Heart left ventricle (tissue), 13 donors: Measurements from ENCODE around the gene CLEC16A.

Experiments
- POLR2A ChIP-seq, 2 donors: fragments of 450-650 bp; IDR thresholded peaks; one replicate each; pipeline ENCODE4 v1.6.1; 2017; ENCODE audit warnings: antibody characterized with exemption in 2 of 2, mild to moderate bottlenecking in 2 of 2, moderate library complexity in 2 of 2
- TF ChIP-seq, protein P1 (sequence below), 12 donors: fragments of 200-600 bp; sonication (generic) in 4 of 12; IDR thresholded peaks; one replicate each; pipeline versions ENCODE4 v1.5.0 to v1.8.0; 2018 to 2022; ENCODE audit warnings: antibody characterized with exemption in 12 of 12, mild to moderate bottlenecking in 5 of 12
- donor health status: ischemic (EF 13 %, LVEDD 7.1; RV severe dilation, severe dysfunction).
- donor health status: DM: no; HTN: yes; CAD: no.
- donor health status: DM: no; HTN: no; CAD: no.
- donor health status: ischemic (EF 25% LVEDD 6.9; RV normal size, moderate dysfunction).
- donor health status: ischemic (EF 25% LVEDD 5.7; RV mildly dilated, moderate dysfunction).
- donor health status: ischemic (EF 35%, LVEDD 5.7; RV mildly dilated, moderate dysfunction).
- donor health status: nonischemic (EF 11% LVEDD 7.7; RV severe dilation, severe dysfunction).
- donor health status: DM: yes; HTN: yes; CAD: no.
- donor health status: PGD.
- donor health status: ischemic (EF 29% LVEDD 5.4; RV normal size, mild dysfunction).
- donor health status: nonischemic (EF 23%, LVEDD 6.1; RV moderate dilation, normal function).

DNA sequence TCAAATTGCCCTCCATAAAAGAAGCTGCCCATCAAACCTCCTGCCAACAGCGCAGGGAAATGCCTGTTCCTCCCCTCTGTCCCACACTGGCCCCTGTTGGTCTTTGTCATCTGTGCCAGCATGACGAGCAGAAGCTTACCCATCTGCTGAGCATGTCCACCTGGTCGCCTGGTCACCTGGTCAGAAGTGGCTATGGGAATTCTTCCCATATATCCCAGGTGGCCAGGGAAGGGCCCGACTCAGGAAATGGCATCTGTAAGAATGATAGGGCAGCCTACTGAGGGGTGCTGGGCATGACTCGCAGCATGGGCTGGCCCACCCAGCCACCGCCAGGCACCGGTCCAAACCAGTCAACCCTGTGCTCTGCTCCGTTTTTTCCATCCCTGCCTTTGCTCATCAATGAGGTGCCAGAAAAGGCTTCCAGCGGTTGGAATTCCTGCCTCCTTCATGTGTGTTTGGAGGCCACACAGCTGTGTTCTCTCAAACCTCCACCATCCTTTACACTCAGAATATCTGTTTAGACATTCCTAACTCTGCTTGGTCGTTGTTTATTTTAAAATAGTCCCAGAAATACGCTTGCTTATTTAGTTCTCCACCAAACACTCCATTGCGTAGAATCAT is 145.2 kb downstream of the CLEC16A start:
- TF ChIP-seq, protein P1, sequence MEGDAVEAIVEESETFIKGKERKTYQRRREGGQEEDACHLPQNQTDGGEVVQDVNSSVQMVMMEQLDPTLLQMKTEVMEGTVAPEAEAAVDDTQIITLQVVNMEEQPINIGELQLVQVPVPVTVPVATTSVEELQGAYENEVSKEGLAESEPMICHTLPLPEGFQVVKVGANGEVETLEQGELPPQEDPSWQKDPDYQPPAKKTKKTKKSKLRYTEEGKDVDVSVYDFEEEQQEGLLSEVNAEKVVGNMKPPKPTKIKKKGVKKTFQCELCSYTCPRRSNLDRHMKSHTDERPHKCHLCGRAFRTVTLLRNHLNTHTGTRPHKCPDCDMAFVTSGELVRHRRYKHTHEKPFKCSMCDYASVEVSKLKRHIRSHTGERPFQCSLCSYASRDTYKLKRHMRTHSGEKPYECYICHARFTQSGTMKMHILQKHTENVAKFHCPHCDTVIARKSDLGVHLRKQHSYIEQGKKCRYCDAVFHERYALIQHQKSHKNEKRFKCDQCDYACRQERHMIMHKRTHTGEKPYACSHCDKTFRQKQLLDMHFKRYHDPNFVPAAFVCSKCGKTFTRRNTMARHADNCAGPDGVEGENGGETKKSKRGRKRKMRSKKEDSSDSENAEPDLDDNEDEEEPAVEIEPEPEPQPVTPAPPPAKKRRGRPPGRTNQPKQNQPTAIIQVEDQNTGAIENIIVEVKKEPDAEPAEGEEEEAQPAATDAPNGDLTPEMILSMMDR (IDR thresholded peaks at IDR 0.05) = no peak
- no peak for TF ChIP-seq POLR2A (IDR thresholded peaks at IDR 0.05)
